MM.1S (cell line): ENCODE results near the gene GPR183.

Source experiments
- DNase-seq: peaks from one replicate; pipeline ENCODE4 v3.0.0-alpha.2; 2015
- H2AFZ ChIP-seq: fragments of 300-600 bp; sonication (generic); 2 replicates; pipeline ENCODE4 v1.6.0; 2016; ENCODE audit warnings: antibody characterized with exemption, low read length
- H3F3A ChIP-seq: fragments of 300-600 bp; sonication (generic); 2 replicates; pipeline ENCODE4 v1.6.1; 2016; ENCODE audit warnings: mild to moderate bottlenecking, antibody characterized with exemption, low read length, moderate library complexity, mixed read lengths; ENCODE audit not compliant: insufficient read depth
- H3K27ac ChIP-seq: fragments of 300-600 bp; sonication (generic); 2 replicates; pipeline ENCODE4 v1.5.1; 2016; ENCODE audit warnings: mild to moderate bottlenecking, low read length
- H3K27me3 ChIP-seq: fragments of 300-600 bp; sonication (generic); replicated peaks from 2 replicates; pipeline ENCODE4 v1.6.0; 2016; ENCODE audit warnings: low read length; ENCODE audit not compliant: insufficient read depth
- H3K36me3 ChIP-seq: fragments of 300-600 bp; sonication (generic); replicated peaks from 2 replicates; pipeline ENCODE4 v1.6.1; 2016; ENCODE audit warnings: mild to moderate bottlenecking, low read length, mixed read lengths; ENCODE audit not compliant: insufficient read depth
- H3K4me1 ChIP-seq: fragments of 300-600 bp; sonication (generic); 2 replicates; pipeline ENCODE4 v1.6.1; 2016; ENCODE audit warnings: low read length, mixed read lengths
- H3K4me2 ChIP-seq: fragments of 300-600 bp; sonication (generic); 2 replicates; pipeline ENCODE4 v1.6.0; 2016; ENCODE audit warnings: low read depth, low read length
- H3K4me3 ChIP-seq: fragments of 300-600 bp; sonication (generic); 2 replicates; pipeline ENCODE4 v1.5.1; 2016; ENCODE audit warnings: low read length, mixed read lengths
- H3K79me2 ChIP-seq: fragments of 300-600 bp; sonication (generic); 2 replicates; pipeline ENCODE4 v1.6.1; 2016; ENCODE audit warnings: mixed run types, low read length, mixed read lengths
- H3K9ac ChIP-seq: fragments of 300-600 bp; sonication (generic); 2 replicates; pipeline ENCODE4 v1.6.1; 2016; ENCODE audit warnings: low read length, mixed read lengths
- H3K9me2 ChIP-seq: fragments of 300-600 bp; sonication (generic); replicated peaks from 2 replicates; pipeline ENCODE4 v1.6.1; 2016; ENCODE audit warnings: mild to moderate bottlenecking, low read length, mixed read lengths; ENCODE audit not compliant: insufficient read depth
- H3K9me3 ChIP-seq: fragments of 300-600 bp; sonication (generic); replicated peaks from 2 replicates; pipeline ENCODE4 v1.6.1; 2016; ENCODE audit warnings: mild to moderate bottlenecking, low read length, mixed read lengths; ENCODE audit not compliant: insufficient read depth
- H4K20me1 ChIP-seq: fragments of 300-600 bp; sonication (generic); 2 replicates; pipeline ENCODE4 v1.6.1; 2016; ENCODE audit warnings: mild to moderate bottlenecking, low read length, moderate library complexity, mixed read lengths; ENCODE audit not compliant: insufficient read depth
- CTCF ChIP-seq: fragments of 300-600 bp; sonication (generic); IDR thresholded peaks from 2 replicates; pipeline ENCODE4 v1.5.1; 2016; ENCODE audit warnings: antibody characterized with exemption, low read length, mixed read lengths
- EZH2 ChIP-seq: fragments of 300-600 bp; sonication (generic); optimal IDR thresholded peaks from 2 replicates; pipeline ENCODE3; 2017; ENCODE audit warnings: low read depth, mild to moderate bottlenecking, antibody characterized with exemption, low read length, mixed read lengths
- EZH2phosphoT487 ChIP-seq: fragments of 300-600 bp; sonication (generic); IDR thresholded peaks from 2 replicates; pipeline ENCODE4 v1.6.1; 2018; ENCODE audit warnings: antibody characterized with exemption, low read length

Gene GPR183

DNA sequence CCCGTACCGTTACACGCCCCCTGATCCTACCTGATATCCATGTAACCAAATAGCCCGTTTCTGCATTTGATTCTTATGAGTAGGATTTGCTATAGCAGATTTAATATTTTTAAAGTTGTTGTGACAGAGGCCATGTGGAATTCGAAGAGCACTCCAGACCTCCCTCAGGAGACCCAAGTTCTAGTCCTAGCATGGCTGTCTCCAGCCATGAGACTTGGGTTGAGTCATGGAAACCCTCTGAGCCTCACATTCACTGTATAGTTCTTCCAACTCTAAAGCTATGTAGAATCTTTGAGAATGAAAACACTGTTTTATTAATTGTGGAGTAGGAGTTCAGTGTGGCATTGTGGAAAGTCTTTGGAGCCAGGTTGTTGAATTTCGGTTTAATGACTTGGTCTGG lies 8.0 kb upstream of the GPR183 start:
- Histone ChIP-seq H3K4me3 (no peak overlapping the region), H3K36me3 (no peaks in the 10 kb centered on the region), H3K27me3 (no peaks in the 10 kb centered on the region), H3K9me3 (no peaks in the 10 kb centered on the region), H3K79me2 (no peaks in the 10 kb centered on the region), H2AFZ (no peak overlapping the region), H4K20me1 (no peaks in the 10 kb centered on the region), H3K4me2 (no peak overlapping the region), H3K9me2 (no peaks in the 10 kb centered on the region), H3F3A (no peaks in the 10 kb centered on the region), H3K9ac (no peak overlapping the region), H3K4me1 (no peaks in the 10 kb centered on the region), H3K27ac (no peak overlapping the region)
- DNase-seq = no peak
- no peak for TF ChIP-seq CTCF
- TF ChIP-seq EZH2 = no peak
- TF ChIP-seq EZH2phosphoT487 = no peak

DNA sequence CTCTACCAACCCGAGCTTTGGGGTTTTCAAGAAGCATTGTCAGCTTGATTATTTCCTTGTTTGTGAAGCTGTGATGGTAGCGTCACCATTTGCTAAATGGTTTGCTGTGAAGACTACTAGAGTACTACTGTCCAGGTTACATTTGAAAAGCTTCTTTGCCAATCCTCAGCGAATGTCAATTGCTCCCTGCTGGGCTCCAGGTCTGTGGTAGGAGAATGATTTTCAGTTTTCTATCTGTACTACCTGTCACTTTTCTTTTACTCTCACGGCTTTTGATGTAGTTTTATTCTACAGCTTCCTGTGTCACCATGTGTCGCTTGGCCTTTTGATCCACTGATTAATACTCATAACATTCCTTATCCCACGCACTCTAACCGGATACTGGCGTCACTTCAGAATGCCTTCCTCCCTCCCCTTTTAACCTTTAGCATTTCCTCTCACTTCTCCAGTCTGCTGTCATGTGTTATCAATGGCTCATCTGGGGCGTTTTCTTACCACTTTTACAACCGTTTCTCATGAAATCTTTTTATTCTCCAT lies 7.5 kb upstream of the GPR183 start:
- Histone ChIP-seq H3K9ac (no peak overlapping the region), H2AFZ (no peak overlapping the region), H3K4me3 (no peak overlapping the region), H3K36me3 (no peaks in the 10 kb centered on the region), H3K79me2 (no peaks in the 10 kb centered on the region), H3K27me3 (no peaks in the 10 kb centered on the region), H3K4me1 (no peaks in the 10 kb centered on the region), H3K9me2 (no peaks in the 10 kb centered on the region), H3K4me2 (no peak overlapping the region), H4K20me1 (no peaks in the 10 kb centered on the region), H3K27ac (no peak overlapping the region), H3K9me3 (no peaks in the 10 kb centered on the region), H3F3A (no peaks in the 10 kb centered on the region)
- TF ChIP-seq EZH2 (no peak), EZH2phosphoT487 (no peak), CTCF (no peak)
- no peak for DNase-seq

DNA sequence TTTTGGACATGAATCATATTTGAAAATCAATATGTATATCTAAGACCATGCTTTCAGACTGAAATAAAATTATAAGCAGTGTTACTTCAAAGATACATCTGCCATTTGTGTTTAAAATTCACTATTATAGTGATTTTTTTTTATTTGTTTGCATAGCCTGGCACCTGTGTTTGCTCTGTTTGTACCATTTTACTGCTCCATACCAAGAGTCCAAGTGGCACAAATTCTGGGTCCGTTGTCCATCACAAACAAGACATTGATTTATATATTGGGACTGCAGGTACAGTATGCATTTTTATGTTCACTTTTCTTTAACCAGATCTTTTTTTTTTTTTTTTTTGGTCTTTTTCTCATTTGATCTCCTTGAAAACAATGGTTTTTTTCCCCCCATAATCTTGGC lies 6.7 kb upstream of the GPR183 start:
- H3K9ac ChIP-seq = no peak overlapping the region

More for the DNA sequence above, 6.7 kb upstream of the GPR183 start:
- Histone ChIP-seq H3K9me2 (no peaks in the 10 kb centered on the region), H3K27ac (no peak overlapping the region), H3F3A (no peaks in the 10 kb centered on the region), H3K4me2 (no peak overlapping the region), H3K4me1 (no peaks in the 10 kb centered on the region), H4K20me1 (no peaks in the 10 kb centered on the region), H3K79me2 (no peaks in the 10 kb centered on the region), H3K36me3 (no peaks in the 10 kb centered on the region), H3K9me3 (no peaks in the 10 kb centered on the region), H3K27me3 (no peaks in the 10 kb centered on the region), H3K4me3 (no peak overlapping the region), H2AFZ (no peak overlapping the region)
- DNase-seq = no peak
- TF ChIP-seq EZH2phosphoT487 (no peak), CTCF (no peak), EZH2 (no peak)
